Left kidney (tissue), 2 donors: ENCODE results near the gene RCSD1. TPM values are rescaled to one million over a fixed set of nuclear protein-coding genes. Genes with fewer than 3 reads are reported as not detected.
"Not testable (repeated sequence)": the region's sequence is repeated elsewhere in the genome, so short reads cannot be mapped to it uniquely, and the experiment has no call there.

Experiments used
- DNase-seq: peaks from one replicate; pipeline ENCODE4 v3.0.0-alpha.2; 2013
- polyA plus RNA-seq: library from polyadenylated mRNA; unstranded; fragments of 120-200 nt; gene quantifications from one replicate; pipeline ENCODE4 v1.2.1, GENCODE V29; 2013; ENCODE audit not compliant: insufficient read length

RCSD1 gene
- polyA plus RNA-seq, 1 donor = 12.0 TPM

- DNase-seq = not testable (repeated sequence)
These were observed 112.5 kb downstream of the RCSD1 start for GRCh38 chr1:167742392-167743057.

- no peak for DNase-seq
These were observed 114.9 kb downstream of the RCSD1 start for GRCh38 chr1:167744901-167745300.

- DNase-seq = no peak
These were observed 116.1 kb downstream of the RCSD1 start for GRCh38 chr1:167746013-167746672.

GRCh38 chr1:167746988-167747655, 117.1 kb downstream of the RCSD1 start:
- no peak for DNase-seq

DNA sequence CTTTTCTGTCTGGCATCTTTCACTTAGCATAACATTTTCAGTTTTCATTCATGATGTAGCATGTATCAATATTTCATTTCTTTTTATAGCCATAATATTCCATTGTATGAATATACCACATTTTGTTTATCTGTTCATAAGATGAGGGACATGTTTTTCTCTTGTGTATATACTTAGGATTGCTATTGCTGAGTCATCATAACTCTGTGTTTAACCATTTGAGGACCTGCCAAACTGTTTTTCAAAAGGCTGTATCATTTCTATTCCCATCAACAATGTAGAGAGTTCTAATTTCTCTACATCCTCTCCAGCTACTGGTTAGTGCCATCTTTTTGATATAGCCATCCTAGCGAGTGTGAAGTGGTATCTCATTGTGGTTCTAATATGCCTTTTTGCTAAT, 118.0 kb downstream of the RCSD1 start:
- DNase-seq = no peak

DNA sequence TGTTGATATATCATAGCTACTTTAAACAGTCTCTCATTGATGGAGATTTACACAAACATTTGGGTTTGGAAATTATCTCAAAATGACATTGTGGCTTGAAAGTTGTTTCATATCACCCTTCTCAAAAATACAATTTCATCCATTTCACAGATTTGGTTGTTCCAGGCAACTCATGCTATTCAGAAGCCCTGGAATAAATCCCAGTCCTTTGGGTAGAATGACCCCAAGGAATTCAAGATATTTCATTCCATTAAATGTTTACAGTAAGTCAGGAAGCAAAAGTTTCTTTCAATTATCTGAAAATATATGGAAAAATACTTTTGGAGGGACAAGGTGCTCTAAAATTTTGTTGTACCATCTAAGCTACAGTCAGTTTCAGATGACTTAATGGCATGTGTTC, 118.9 kb downstream of the RCSD1 start:
- DNase-seq = no peak

GRCh38 chr1:167749741-167750140, 119.7 kb downstream of the RCSD1 start:
- DNase-seq = no peak

DNA sequence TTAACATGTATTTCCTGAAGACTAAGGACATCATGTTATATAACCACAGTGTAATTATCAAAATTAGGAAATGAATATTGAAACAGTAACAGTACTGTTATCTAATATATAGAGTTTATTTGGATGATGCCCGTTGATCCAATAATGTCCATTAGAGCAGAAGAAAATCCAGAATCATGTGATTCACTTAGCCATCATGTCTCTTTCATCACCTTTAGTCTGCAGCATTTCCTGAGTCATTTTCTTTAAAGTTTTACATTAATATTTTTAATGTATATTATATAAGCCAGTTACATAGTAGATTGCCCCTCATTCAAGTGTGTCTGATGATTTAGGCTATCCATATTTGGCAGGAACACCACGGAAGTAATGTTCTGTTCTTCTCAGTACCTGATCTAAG, 120.6 kb downstream of the RCSD1 start:
- no peak for DNase-seq

DNA sequence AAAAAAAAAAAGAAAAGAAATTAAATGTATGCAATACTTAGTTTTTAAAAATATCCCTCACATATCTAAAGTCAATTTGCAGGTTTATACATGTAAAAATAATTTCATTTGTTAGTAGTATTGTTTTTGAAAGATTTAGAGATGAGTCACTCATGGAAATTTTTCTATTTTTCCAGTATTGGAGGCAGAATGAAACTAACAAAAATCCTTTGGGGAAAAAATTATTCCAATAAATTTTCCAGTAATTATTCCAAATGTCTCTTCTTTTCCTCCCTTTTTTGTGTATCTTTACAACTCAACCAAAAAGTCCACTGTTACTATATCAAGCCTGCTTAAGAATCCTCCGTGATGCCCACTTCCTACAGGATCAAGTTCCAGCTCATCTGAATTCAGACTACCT, 121.6 kb downstream of the RCSD1 start:
- no peak for DNase-seq

- no peak for DNase-seq
These were observed 122.4 kb downstream of the RCSD1 start for GRCh38 chr1:167752219-167752985.

DNA sequence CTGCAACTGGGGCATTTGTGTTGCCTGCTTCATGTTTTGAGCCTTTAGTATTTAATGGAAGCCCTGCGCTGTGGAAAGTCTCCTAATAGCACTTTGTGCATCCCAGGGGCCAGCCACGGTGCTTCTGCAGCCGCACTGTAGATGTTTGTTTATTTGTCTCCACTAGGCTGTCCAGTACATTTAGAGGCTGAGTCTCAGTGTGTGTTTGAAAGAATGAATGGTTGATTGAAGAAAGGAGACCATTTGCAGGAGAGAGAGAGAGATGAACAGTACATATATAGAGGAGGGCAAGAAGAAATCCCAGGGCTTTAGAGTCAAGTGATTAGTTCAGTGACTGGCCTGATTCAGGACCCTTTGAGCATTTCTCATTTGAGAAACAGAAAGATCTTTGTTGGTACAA, 125.6 kb downstream of the RCSD1 start:
- DNase-seq = no peak

Other genes with a start within 250 kb of the RCSD1 start
- gene CD247, start 111.7 kb upstream of the RCSD1 start, polyA plus RNA-seq = 0.42 TPM
- 119 TPM for gene CREG1, start 76.5 kb upstream of the RCSD1 start, polyA plus RNA-seq
- 137 TPM for gene MPZL1, start 91.8 kb downstream of the RCSD1 start, polyA plus RNA-seq